Esophagus muscularis mucosa (tissue), 3 donors: ENCODE data around the gene HAPLN3.

ENCODE experiments used
- EP300 ChIP-seq: sonication (generic); formaldehyde crosslinking; IDR thresholded peaks from one replicate; pipeline ENCODE4 v1.6.1; 2017; ENCODE audit warnings: antibody characterized with exemption
- TF ChIP-seq, protein P1 (sequence below), 3 experiments: fragments of 200-600 bp in 2 of 3; fragments of 450-650 bp in 1 of 3; sonication (generic) in 2 of 3; IDR thresholded peaks; one replicate each; pipeline ENCODE4 v1.5.1; 2017 to 2019; ENCODE audit warnings: antibody characterized with exemption in 3 of 3, mild to moderate bottlenecking in 2 of 3, moderate library complexity in 1 of 3

DNA sequence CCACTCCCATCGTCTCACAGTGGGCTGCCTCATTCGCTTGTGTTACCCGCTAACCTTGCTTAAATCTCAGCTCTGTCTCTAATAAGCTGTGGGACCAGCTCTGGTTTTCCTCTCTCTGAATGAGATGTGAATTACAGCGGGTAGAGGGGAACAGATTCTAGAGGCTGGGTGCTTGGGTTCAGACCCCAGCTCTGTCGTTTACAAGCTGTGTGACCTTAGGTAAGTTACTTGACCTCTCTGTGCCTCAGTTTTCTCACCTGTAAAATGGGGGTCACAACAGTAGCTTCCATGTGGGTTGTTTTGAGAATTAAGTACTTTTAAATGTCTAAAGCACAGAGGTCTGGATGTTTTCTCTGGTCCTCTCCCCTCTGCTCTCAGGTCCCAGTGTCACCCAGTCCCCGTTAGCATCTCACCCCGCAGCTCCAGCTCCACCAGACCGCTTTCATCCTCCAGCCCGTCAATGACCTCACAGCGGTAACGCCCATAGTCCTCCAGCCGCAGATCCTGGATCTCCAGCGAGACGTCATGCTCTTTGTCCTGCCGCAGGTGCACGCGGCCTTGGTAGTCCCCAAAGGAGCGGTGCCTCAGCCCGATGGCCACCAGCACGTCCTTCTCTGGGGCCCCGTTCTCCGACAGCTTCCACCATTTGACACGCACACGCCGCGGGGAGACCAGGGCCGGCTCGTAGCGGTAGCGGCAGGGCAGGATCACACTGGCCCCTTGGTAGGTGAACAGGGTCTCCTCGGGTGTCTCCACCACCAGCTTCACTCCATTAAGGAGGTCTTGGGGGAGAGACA is 14.2 kb downstream of the HAPLN3 start:
- TF ChIP-seq, protein P1, sequence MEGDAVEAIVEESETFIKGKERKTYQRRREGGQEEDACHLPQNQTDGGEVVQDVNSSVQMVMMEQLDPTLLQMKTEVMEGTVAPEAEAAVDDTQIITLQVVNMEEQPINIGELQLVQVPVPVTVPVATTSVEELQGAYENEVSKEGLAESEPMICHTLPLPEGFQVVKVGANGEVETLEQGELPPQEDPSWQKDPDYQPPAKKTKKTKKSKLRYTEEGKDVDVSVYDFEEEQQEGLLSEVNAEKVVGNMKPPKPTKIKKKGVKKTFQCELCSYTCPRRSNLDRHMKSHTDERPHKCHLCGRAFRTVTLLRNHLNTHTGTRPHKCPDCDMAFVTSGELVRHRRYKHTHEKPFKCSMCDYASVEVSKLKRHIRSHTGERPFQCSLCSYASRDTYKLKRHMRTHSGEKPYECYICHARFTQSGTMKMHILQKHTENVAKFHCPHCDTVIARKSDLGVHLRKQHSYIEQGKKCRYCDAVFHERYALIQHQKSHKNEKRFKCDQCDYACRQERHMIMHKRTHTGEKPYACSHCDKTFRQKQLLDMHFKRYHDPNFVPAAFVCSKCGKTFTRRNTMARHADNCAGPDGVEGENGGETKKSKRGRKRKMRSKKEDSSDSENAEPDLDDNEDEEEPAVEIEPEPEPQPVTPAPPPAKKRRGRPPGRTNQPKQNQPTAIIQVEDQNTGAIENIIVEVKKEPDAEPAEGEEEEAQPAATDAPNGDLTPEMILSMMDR (IDR thresholded peaks at IDR 0.05), result no peak
- TF ChIP-seq EP300, result no peak
